HG02763 (cell line): ENCODE results near the gene SUSD6.

Experiments used
- ATAC-seq: cut with Tn5 transposase; IDR thresholded peaks from one replicate; pipeline ENCODE4 v1.9.1; 2021; ENCODE audit warnings: mild to moderate bottlenecking, moderate library complexity; ENCODE audit not compliant: unreplicated experiment

Gene SUSD6, protein sequence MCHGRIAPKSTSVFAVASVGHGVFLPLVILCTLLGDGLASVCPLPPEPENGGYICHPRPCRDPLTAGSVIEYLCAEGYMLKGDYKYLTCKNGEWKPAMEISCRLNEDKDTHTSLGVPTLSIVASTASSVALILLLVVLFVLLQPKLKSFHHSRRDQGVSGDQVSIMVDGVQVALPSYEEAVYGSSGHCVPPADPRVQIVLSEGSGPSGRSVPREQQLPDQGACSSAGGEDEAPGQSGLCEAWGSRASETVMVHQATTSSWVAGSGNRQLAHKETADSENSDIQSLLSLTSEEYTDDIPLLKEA

DNA sequence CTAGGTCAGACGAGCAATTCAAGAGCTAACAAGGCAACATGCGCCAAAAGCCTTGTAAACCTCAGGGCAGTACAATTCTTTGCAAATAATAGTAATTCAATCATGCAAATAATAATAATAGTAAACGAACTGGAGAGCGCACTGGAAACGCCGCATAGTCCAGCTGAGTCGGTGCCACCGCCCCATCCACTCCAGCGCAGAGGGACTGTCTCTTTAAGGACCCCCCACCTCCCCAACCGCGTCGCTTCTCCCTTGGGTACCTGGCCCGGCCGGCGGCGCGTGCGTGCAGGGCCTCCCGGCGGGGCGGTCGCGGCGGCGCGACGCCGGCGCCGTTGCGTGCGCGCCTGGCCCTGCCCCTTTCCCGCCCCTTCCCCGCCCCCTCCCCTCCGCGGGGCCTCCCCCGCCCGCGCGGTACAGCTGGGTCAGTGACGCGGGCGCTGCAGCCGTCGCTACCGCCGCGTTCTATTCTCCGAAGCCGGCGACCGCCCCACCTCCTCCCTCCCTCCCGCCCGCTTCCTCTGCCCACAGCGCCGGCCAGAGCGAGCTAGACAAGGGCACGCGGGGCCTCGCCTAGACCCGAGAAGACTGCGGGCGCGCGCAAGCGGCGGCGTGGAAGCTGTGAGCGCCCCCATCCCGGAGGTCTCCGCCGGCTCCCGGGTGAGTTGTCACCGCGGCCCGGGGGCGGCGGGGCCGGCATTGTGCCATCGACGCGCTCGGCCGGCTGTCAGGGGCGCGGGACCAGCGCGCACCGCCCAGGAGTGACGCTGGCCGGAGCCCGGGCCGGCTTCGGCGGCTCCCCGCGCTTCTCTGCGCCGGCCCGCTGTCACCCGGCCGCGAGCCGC is at the start of gene SUSD6:
Gene SUSD6, plus strand, starts transcription at position 425 of the 842 bp plus-strand sequence. CDS start 46,997 bp downstream, outside the sequence.
- peak; percentile 58 for ATAC-seq

DNA sequence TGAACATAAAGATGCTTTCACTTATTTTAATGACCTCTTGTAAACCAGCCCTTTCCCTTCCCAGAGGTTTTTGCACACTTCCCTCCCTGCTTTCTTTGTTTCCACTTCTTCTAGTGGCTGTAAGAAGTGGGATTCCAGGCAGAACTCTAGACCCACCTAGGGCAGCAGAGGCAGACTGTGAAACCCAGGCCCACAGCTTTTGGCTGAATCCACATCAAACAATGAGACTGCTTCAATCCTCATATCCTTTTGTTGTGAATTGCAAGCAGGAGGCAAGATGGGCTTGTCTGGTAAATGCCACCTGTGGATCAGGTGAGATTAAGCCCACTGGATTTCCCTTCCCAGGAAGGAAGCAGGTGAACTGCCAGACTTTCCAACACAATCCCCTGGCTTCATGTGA is 49.5 kb upstream of the SUSD6 start:
- ATAC-seq = no peak

DNA sequence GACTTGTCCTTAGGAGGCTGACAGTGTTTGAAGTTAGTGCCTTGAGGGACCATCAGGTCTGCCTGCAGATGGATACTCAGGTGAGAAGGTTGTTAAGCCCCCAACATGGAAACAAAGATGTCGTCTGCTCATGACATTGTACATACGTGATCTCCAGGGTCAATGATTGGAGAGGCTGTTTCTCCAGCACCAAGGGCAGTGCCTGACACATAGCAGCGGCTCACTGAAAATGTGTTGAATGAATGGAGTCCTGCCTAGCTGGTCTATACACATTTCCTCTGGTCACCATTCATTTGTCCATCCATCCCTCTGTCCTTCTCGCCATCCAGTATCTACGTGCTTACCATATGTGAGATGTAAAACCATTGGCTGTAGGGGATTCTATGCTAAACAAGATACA is 43.8 kb upstream of the SUSD6 start:
- no peak for ATAC-seq

DNA sequence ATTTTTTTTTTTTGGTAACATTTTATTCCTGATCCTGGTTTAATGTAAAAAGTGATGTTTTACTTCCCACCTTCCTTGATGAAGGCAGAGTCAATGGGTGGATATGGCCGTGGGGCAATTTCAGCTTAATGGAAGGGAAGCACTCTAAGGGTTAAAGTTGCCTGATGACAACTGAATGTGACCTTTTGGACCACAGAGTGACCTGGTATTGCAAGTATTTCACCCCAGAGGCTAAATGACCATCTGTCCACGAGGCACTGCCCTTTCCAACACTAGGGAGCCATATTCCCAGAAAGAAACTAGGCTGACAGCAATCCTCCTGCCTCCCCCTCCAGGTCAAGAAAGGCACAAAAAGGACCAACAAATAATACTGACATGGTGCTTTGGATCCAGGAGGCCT is 41.5 kb upstream of the SUSD6 start:
- ATAC-seq = no peak

DNA sequence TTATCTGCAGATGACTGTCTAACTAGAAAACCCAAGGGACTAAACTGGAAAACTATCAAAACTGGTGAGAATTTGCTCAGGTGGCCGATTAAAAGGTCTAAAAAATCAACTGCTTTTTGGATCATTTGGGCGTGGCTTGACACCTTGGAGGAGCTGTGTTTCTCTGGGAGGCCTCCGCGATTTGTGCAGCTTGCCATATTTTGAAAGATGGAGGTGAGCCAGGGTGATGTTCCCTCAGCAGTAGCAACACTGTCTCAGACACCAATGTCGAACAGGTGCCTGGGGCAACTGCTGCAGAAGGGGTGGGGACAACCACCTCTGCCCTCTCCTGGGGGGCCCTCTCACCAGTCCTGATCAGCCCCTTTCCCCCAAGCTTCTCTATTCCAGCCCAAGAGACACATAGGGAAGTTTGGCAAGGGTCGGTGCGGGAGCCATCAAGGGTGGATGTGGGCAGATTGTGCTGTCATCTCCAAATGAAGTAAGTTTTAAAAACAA is 40.5 kb upstream of the SUSD6 start:
- ATAC-seq = no peak

DNA sequence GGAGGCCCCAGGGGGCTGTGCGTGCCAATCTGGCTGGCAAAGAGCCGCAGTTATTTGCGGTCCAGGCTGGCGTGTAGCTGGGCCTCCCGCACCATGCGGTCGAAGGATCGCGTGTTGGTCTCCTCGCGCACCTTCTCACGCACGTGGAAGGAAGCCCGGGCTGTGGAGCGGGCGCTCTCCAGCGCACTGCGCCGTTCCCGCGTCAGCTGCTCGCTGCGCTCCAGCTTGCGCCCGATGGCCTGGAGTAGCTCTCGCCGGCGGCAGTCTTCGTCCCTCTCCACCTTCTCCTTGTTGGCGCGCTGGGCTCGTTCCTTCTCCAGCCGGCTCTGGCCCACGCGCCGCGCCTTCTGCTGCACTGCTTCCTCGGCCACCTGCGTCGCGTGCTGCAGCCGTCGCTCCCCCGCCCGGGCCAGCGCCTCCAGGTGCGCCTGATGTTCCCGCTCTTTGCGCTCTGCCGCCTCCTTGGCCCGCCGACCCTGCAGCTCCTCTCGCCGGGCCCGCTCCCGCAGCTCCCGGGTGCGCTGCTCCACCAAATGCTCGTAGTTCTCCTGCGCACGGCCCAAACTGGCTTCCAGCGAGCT is 39.9 kb upstream of the SUSD6 start:
- ATAC-seq = no peak

DNA sequence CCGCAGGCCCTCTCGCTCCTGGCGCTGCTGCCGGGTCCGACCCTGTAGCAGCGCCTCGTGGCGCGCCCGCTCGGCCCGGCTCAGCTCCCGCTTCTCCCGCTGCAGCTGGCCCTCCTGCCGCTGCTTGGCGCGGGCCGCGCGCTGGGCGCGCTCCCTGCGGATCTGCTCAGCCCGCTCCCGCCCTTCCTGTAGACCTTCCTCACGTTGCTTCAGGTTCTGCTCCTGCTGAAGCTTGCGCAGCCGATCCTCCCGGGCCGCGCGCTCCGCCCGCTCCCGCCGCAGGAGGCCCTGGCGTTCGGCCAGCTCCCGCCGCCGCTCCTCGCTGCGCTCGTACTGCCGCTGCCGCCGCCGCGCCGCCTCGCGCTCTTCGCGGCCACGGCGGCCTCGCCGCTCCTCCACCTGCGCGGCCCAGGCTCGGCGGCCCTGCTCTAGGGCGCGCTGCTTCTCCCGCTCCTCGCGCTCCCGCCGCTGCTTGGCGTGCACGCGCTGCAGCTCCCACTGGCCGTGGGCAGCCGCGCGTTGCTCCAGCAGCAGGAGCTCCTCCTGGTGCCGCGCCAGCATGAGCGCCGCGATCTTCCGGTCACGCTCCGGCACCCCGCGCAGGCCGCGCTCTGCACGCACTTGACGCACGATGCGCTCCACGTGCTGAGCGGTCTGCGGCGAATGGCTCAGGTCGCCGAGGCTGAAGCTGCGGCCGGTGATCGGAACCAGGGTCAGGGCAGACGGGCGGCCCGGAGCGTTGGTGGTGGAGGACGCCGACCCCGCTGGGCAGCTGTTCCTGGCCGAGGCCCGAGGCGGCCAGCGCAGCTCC is 39.2 kb upstream of the SUSD6 start:
- ATAC-seq = no peak

DNA sequence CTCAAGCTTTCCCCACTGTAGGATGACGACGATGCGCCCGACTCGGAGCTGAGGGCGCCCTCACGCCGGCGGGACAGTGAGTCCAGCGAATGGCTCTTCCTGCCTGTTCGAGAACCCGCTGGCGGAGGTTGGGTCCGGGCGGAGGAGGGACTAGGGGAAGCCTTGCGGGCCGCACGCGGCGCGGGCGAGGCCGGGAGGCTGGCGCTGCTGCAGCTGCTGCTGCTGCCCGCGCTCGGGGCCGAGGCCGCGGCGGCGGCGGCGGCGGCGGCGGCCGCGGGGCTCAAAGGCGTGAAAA is 38.6 kb upstream of the SUSD6 start:
- ATAC-seq = no peak

DNA sequence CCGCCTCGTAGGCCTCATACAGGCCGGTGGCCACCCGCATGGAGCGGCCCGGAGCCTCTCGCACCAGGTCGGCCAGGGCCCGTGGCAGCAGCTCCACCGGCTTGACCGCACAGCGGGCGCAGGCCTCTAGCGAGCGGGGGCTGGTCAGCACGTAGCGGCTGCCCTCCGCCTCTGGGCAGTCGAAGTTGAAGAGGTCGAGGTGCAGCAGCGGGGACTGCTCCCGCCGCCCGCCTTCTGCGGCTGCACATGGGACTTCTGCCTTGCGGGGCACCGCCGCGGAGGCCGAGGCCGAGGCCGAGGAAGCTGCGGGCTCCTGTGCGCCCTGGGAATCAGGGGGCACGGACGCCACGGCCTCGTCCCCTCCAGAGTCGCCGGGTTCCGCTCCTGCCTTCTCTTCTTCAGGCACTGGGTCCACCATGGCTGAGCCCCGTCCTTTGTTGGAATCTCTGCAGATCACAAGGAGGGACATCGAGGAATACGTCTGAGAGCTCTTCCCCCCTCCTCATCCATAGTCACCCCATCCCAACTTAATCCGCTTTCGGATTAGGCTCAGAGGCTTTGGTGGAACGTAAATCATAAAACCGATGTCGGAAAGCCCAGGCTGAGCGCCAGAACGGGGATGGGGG is 38.1 kb upstream of the SUSD6 start:
- ATAC-seq = no peak

DNA sequence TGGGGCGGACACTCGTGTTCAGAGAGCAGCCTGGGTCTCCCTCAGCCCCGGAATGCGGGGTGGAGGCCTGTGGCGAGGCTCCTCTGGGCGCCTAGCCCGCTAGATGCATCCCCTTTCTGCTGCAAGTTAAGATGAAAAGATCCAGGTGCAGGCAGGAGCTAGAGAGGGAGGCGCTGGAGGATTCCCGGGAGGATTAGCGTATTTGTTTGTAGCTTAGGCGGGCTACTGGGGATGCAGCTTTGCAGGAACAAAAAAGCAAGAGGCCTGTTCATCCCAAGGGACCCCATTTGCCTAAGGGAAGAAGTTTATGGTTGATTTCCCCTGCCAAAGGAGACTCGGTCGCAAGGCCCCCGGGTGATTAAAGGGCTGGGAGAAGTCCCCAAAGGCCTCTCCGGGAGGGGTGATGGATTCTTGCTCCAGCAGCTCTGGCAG is 37.5 kb upstream of the SUSD6 start:
- ATAC-seq = no peak

DNA sequence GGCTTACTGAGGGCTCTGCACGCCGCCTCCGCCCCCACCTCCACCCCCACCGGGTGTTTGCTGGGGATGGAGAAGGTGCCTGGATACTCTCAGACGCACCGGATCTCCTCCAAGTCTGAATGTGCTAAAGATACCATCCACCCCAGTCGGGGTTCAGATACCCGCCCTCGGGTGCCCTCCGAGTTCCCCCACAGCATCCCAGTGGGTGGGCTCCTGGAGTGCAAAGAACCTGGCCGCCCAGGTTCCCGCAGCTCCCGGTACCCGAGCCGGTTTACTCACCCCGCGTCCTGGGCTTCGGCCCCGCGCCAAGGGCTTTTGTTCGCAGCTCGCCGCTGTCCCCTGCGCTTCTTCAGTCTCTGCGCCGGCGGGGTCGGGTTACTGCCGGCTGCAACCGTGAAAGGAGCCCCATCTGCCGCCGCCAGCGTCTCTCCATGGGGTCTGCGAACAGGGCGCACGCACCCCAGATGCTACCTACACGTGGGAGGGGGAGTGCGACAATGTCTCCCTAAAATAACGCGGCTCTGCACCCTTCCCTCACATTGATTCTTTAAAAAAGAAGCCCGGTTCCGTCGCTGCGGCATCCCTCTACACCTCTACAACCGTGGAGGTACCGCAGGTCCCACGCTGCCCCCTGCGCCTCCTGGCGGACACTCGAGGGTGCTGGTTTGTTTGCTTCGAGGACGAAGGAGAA is 37.0 kb upstream of the SUSD6 start, which contains the start of gene CCDC177:
Gene CCDC177, minus strand, starts transcription at position 609 of the 691 bp plus-strand sequence. CDS start 1,249 bp downstream, outside the sequence.
- ATAC-seq = no peak

DNA sequence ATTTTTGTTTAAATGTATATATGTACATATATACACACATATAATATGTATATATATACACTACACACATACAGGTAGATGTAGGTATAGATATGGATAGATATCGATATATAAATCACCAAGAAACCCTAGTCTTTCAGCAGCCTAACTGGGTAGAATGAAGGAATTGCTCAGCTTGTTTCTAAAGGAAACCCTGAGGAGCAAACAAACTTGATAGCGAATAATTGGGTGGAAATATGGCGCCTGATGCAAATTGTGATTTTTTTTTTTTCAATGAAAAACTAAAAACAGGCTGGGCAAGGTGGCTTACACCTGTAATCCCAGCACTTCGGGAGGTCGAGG is 36.5 kb upstream of the SUSD6 start:
- no peak for ATAC-seq

DNA sequence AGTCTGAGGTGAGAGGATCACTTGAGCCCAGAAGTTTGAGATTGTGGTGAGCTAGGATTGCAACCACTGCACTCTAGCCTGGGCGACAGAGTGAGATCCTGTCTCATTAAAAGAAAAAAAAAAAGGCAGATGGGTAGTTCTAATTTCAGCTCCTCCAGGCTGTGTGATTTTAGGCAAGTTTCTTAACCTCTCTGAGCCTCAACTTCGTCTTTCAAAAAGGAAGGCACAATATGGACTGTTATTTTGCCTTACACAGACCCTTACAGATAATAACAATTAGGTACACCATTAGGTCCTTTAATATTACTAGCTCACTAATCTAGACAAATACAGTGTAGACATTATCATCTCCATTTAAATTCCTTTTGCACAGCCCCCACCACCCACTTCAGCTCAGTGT is 31.9 kb upstream of the SUSD6 start:
- no peak for ATAC-seq

DNA sequence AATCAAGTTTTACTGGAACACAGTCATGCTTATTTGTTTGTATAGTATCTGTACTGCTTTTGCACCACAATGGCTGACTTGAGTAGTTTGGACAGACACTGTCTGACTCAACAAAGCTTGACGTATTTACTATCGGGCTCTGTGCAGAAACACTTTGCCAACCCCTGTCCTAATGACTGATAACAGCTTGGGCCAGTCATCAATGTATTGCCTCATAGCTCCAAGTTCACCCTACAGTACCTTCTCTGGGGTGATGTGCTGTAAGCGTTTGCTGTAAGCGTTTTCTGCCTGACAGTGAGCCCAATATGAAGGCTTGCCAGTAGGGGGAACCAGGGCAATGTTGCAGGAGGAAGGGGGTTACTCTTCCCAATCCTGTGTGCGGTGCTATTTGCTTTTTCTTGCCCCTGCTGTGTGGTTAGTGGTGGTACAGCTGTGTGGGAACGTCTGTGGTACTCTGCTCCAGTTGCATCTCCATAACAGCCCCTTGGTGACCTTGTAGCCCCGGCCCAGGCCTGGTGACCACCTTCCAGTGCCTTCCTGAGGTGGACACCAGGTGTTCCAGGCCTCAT is 31.3 kb upstream of the SUSD6 start:
- ATAC-seq = no peak

DNA sequence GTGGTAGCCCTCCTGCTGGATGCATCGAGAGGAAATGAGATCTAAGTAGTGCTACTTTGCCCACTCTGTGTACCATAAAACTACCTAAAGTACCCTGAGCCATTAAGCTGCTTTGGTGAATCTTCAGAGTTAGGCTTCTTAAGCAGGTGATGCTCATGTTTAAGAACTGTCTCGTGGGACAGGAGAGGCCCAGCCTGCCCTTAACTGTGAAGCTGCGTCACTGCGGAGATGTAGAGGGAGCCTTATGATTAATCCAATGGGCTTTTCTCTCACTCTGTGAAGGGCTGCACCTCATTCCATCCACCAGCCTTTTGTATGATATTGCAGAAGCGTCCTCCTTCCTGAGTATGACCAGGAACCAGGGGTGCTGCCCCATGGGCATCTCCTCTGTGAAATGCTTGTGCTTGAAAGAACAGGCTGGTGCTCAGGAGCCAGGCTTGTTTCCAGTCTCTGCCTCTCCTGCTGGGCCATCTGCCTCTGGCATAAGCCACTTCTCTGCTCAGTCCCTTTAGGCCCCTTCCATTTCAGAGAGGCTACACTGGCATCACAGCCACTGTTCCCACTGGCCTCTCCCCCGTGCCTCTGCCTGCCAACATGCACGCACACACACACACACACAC is 30.0 kb upstream of the SUSD6 start:
- no peak for ATAC-seq

DNA sequence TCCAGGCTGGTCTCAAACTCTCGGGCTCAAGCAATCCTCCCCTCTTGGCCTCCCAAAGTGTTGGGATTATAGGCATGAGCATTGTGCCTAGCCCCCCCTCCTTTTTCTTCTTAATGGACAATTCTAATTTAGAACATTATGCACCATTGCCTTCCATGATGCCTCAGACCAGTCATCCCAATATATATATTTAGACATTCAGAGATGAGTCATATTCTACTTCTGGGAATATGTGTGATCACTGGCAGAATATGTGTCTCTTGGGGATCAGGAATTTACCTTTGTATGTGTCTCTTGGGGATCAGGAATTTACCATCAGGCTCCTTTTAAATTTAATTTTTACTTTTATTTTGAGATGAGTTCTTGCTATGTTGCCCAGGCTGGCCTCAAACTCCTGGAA is 29.2 kb upstream of the SUSD6 start:
- no peak for ATAC-seq

DNA sequence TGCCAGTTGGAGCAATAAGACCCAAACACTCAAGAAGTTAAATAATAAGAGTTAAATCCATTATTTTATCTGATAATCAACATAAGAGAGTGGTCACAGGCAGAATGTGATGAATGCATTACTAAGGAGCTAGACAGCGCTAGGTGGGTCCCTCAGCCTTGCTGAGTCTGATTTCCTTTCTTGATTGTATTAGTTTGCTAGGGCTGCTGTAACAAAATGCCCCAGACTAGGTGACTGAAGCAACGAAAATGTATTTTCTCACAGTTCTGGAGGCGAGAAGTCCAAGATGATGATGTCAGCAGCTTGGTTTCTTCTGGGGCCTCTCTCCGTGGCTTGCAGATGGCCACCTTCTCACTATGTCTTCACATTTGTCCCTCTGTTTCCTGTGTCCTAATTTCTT is 28.6 kb upstream of the SUSD6 start:
- ATAC-seq = no peak

DNA sequence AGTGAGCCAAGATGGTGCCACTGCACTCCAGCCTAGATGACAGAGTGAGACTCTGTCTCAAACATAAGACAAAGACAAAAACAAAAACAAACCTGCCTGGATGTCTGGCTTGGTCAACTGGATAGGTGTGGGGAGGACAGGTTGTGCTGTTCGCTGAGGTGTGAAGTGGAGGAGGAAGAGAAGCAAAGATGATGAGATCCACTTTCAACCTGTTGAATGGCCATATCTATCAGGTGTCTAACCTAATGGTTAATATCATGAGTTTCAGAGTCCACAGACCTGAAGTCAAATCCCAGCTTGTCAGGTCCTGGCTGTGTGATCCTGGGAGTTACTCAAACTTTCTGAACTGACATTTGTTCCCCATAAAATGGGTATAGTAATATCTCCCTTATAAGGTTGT is 27.0 kb upstream of the SUSD6 start:
- ATAC-seq = no peak

DNA sequence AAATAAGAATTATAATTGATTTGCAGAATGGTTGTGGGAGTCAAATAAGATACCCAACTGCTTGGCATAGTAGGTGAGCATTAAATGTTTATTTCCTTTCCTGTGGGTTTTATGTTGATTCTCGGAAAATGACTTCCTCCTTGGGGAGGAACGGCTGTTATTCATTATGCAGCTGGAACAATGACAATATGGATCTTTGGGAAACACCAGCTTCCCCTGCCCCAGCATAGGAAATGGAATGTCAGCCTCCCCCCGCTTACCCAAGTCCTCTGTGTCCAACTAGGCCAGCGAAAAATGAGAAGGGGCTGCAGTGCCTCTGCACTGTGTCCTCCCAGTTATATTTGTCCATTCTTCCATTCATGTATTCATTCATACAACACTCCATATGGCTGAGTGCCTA is 25.0 kb upstream of the SUSD6 start:
- ATAC-seq = no peak
